C4-2B (cell line): ENCODE data around the gene MCM3.

Source experiments
- H3K27ac ChIP-seq: fragments of 450-650 bp; 2 replicates; pipeline ENCODE4 v1.5.1; 2017
- CTCF ChIP-seq: fragments of 450-650 bp; conservative IDR thresholded peaks from 2 replicates; pipeline ENCODE4 v1.5.1; 2017; ENCODE audit warnings: mild to moderate bottlenecking
- ZFX ChIP-seq: fragments of 450-650 bp; IDR thresholded peaks from 2 replicates; pipeline ENCODE4 v1.6.1; 2017

MCM3 gene

GRCh38 chr6:52230685-52231084 lies 53.9 kb downstream of the MCM3 start:
- H3K27ac ChIP-seq: no peak overlapping the region
- no peak for TF ChIP-seq CTCF
- TF ChIP-seq ZFX: no peak

- no peak overlapping the region for H3K27ac ChIP-seq
- TF ChIP-seq CTCF (no peak), ZFX (no peak)
Measured at GRCh38 chr6:52227495-52227894, 57.0 kb downstream of the MCM3 start.

- no peak overlapping the region for H3K27ac ChIP-seq
- no peak for TF ChIP-seq CTCF
- TF ChIP-seq ZFX: no peak
Measured at GRCh38 chr6:52221302-52221701, 63.2 kb downstream of the MCM3 start.

GRCh38 chr6:52217761-52218160 lies 66.8 kb downstream of the MCM3 start:
- no peak overlapping the region for H3K27ac ChIP-seq
- TF ChIP-seq ZFX: no peak
- TF ChIP-seq CTCF: no peak

- H3K27ac ChIP-seq: no peak overlapping the region
- TF ChIP-seq CTCF: no peak
- TF ChIP-seq ZFX: no peak
Measured at GRCh38 chr6:52216932-52217575, 67.5 kb downstream of the MCM3 start.

- TF ChIP-seq CTCF (no peak), ZFX (no peak)
- H3K27ac ChIP-seq: no peak overlapping the region
Measured at GRCh38 chr6:52215787-52216186, 68.8 kb downstream of the MCM3 start.
